GM23248 (cell line): ENCODE measurements around the gene UMOD.

Experiments used
- EZH2 ChIP-seq: fragments of 200-600 bp; sonication (generic); IDR thresholded peaks from 2 replicates; pipeline ENCODE4 v1.6.1; 2018; ENCODE audit warnings: antibody characterized with exemption, mild to moderate bottlenecking; ENCODE audit not compliant: insufficient read depth, poor library complexity, severe bottlenecking
- EZH2phosphoT487 ChIP-seq: fragments of 200-600 bp; sonication (generic); IDR thresholded peaks from 2 replicates; pipeline ENCODE4 v1.6.1; 2018; ENCODE audit warnings: antibody characterized with exemption, moderate library complexity, mild to moderate bottlenecking, low read depth; ENCODE audit not compliant: insufficient read depth

DNA sequence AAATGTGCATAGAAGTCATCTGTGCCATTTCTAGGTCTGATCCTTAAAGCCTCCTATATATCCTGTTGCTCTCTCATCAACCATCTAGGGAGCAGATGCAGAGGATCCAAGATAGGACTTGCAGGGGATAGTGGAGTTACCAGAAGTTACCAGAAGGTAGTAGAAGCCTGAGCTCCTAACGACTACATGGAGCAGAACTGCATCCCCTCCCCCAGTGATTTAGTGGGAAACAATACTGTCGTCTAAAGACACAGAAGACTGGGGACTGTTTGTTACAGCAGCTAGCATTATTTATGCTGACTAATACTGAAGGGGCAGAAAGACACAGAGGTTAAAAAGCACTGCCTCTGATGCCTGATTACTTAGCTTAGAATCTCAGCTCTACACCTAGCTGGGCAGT is 41.0 kb downstream of the UMOD start:
- TF ChIP-seq EZH2 = no peak
- TF ChIP-seq EZH2phosphoT487 = no peak
